ENCODE results near the gene MBNL1.

GRCh38 chr3:152402695-152403451 is 134.1 kb downstream of the MBNL1 start:
- TF ChIP-seq CTCF (IDR thresholded peaks at IDR 0.05; ENCODE audit: low read depth, low read length, poor library complexity, severe bottlenecking): no peak
- TF ChIP-seq EZH2phosphoT487 (IDR thresholded peaks at IDR 0.05; ENCODE audit: borderline replicate concordance, low read length): no peak
